HEK293T (cell line): Measurements from ENCODE around the gene CHST12.

Experiments used
- CTCF ChIA-PET: fragments of 350-600 bp; formaldehyde crosslinking; extraction: SDS; loops from one replicate; lab custom pipeline; 2021; ENCODE audit warnings: antibody characterized with exemption, inconsistent platforms; lab: Yijun Ruan, JAX
- POLR2A ChIA-PET: fragments of 350-600 bp; formaldehyde crosslinking; extraction: SDS; loops from one replicate; lab custom pipeline; 2020; ENCODE audit warnings: antibody characterized with exemption, inconsistent platforms; lab: Yijun Ruan, JAX
- DNase-seq: peaks from one replicate; pipeline ENCODE4 v3.0.0; 2012; ENCODE audit warnings: mixed read lengths; ENCODE audit errors: extremely low spot score
- ARNT ChIP-seq: fragments of 450-650 bp; IDR thresholded peaks from 2 replicates; pipeline ENCODE4 v1.6.1; 2017; ENCODE audit warnings: mild to moderate bottlenecking
- BHLHE40 ChIP-seq: fragments of 450-650 bp; IDR thresholded peaks from 2 replicates; pipeline ENCODE4 v1.6.1; 2016; ENCODE audit warnings: mild to moderate bottlenecking, moderate library complexity, borderline replicate concordance
- CTBP1 ChIP-seq: fragments of 450-650 bp; IDR thresholded peaks from 2 replicates; pipeline ENCODE4 v1.6.1; 2016; ENCODE audit warnings: borderline replicate concordance
- ELF4 ChIP-seq: fragments of 450-650 bp; IDR thresholded peaks from 2 replicates; pipeline ENCODE4 v1.6.1; 2017; ENCODE audit warnings: antibody characterized with exemption
- FOXA1 ChIP-seq: fragments of 450-650 bp; IDR thresholded peaks from 2 replicates; pipeline ENCODE4 v1.6.1; 2016; ENCODE audit warnings: mild to moderate bottlenecking
- FOXK2 ChIP-seq: fragments of 450-650 bp; IDR thresholded peaks from 2 replicates; pipeline ENCODE4 v1.6.1; 2016; ENCODE audit warnings: mild to moderate bottlenecking
- FOXM1 ChIP-seq: fragments of 450-650 bp; IDR thresholded peaks from 2 replicates; pipeline ENCODE4 v1.6.1; 2017; ENCODE audit warnings: mild to moderate bottlenecking, borderline replicate concordance
- HDGF ChIP-seq: fragments of 450-650 bp; IDR thresholded peaks from 2 replicates; pipeline ENCODE4 v1.6.1; 2017; ENCODE audit warnings: antibody characterized with exemption, borderline replicate concordance
- L3MBTL2 ChIP-seq: fragments of 450-650 bp; conservative IDR thresholded peaks from 2 replicates; pipeline ENCODE4 v1.6.1; 2016; ENCODE audit warnings: mild to moderate bottlenecking
- LEF1 ChIP-seq: fragments of 450-650 bp; IDR thresholded peaks from 2 replicates; pipeline ENCODE4 v1.6.1; 2017; ENCODE audit warnings: mild to moderate bottlenecking, borderline replicate concordance
- NFRKB ChIP-seq: fragments of 450-650 bp; IDR thresholded peaks from 2 replicates; pipeline ENCODE4 v1.6.1; 2016; ENCODE audit warnings: mild to moderate bottlenecking, moderate library complexity
- SP1 ChIP-seq: fragments of 450-650 bp; IDR thresholded peaks from 2 replicates; pipeline ENCODE4 v1.6.1; 2017
- SUZ12 ChIP-seq: fragments of 450-650 bp; IDR thresholded peaks from 2 replicates; pipeline ENCODE4 v1.6.1; 2016; ENCODE audit warnings: mild to moderate bottlenecking
- TARDBP ChIP-seq: fragments of 450-650 bp; IDR thresholded peaks from 2 replicates; pipeline ENCODE4 v1.6.1; 2016
- ZNF384 ChIP-seq: fragments of 450-650 bp; IDR thresholded peaks from 2 replicates; pipeline ENCODE4 v1.6.1; 2016
- TF ChIP-seq, protein P1 (sequence below): fragments of 450-650 bp; IDR thresholded peaks from 2 replicates; pipeline ENCODE4 v1.6.1; 2016

CHST12 gene

DNA sequence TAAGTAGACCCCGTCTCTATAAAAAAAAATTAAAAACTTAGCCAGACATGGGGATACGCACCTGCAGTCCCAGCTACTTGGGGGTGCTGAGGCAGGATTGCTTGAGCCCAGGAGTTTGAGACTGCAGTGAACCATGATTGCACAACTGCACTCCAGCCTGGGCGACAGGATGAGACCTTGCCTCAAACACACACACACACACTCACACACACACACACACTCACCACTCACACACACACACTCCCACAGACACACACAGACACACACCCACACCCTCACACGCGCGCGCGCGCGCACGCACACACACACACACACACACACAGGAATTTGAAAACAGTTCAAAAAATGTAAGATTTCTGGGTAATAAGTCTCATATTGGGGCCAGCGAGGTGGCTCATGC is 81.5 kb downstream of the CHST12 start:
- ChIA-PET CTCF (interaction anchor here (0.7 kb wide), 2 partner anchors 16 to 33 kb away, joined by 3 read pairs; no protein-coding TSS in a partner anchor), POLR2A (no interaction called here)
- no peak for TF ChIP-seq BHLHE40
- TF ChIP-seq ARNT: no peak
- no peak for TF ChIP-seq TARDBP
- no peak for TF ChIP-seq CTBP1
- TF ChIP-seq L3MBTL2: no peak
- DNase-seq: no peak

DNA sequence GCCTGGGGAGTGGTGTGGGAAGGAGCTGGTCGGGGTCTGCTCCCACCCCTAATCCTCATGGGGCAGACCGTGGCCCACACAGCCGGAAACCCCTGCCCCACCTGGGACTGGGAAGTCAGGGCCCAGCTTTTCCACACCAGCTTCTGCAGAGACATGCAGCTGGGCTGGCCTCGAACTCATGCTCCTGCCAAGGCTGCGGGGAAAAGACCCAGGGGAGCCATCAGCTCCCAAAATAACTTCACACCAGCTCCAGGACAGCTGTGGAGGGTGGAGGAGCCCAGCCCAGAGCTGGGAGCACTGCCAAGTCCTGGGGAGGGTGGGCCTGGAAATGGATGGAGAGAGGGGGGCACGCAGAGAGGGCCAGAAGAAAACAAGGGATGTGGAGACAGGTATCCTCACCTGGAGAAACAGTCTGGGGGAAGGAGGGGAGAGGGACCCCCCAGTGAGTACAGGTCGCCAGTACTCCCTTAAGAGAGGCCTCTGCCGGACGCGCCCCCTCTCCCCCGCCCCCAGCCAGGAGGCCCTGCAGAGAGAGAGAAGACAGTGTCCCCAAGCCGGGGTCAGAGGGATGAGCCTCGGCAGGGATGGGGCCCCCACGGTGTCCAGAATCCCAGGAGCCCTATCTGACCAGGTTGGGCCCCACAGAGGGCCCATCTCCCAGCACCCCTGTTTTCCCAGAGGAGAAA is 84.3 kb downstream of the CHST12 start:
- CTCF ChIA-PET: no interaction called here
- DNase-seq: no peak

DNA sequence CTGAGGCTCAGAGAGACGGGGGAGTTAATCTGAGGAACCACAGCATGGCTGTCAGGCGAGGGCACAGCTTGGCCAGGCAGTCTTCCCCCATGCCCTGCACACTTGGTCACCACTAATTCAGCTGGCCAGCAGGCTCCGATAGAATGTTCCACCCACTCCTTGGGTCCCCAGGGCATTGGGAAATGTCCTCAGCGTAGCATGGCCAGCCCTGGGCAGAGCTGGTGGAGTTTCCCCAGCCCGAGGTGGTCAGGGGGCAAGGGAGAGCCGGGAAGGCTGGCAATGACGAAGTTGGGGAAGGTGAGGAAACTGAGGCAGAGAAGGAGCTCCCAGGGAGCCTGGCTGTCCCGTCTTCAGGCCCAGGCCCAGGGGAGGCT is 84.8 kb downstream of the CHST12 start:
- POLR2A ChIA-PET: no interaction called here
- CTCF ChIA-PET: no interaction called here

More for the DNA sequence above, 84.3 kb downstream of the CHST12 start:
- TF ChIP-seq FOXM1 (no peak), FOXK2 (no peak), HDGF (no peak), NFRKB (no peak)
- TF ChIP-seq, protein P1, sequence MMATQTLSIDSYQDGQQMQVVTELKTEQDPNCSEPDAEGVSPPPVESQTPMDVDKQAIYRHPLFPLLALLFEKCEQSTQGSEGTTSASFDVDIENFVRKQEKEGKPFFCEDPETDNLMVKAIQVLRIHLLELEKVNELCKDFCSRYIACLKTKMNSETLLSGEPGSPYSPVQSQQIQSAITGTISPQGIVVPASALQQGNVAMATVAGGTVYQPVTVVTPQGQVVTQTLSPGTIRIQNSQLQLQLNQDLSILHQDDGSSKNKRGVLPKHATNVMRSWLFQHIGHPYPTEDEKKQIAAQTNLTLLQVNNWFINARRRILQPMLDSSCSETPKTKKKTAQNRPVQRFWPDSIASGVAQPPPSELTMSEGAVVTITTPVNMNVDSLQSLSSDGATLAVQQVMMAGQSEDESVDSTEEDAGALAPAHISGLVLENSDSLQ: no peak
- POLR2A ChIA-PET: no interaction called here

DNA sequence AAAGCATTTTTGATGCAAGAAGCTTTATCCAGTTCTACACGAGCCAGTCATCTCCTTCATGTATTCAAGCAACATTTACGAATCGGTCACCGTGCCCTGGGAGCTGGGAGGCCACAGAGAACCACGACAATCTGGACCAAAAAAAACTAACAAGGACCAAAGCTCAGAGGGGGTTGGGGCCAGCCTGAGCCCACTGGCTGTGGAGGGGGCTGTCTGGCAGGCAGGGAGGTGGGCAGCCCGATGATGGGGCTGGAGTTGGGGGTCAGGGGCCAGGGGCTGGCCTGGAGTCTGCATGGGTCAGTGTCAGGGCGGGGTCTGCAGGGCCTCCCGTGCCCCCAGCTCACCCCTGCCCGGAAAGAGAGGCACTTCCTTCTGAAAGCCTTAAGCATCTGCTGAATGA is 85.3 kb downstream of the CHST12 start:
- ChIA-PET CTCF (interaction anchor here (1.2 kb wide), 1 partner anchor 20 kb away, joined by 3 read pairs; no protein-coding TSS in a partner anchor), POLR2A (no interaction called here)
- no peak for DNase-seq
- no peak for TF ChIP-seq HDGF
- no peak for TF ChIP-seq TARDBP
- TF ChIP-seq LEF1: no peak
- TF ChIP-seq NFRKB: no peak
- TF ChIP-seq ZNF384: no peak
- TF ChIP-seq, protein P1: no peak
- no peak for TF ChIP-seq SUZ12
- TF ChIP-seq FOXM1: no peak
- TF ChIP-seq FOXK2: no peak
- TF ChIP-seq SP1: no peak
- TF ChIP-seq ELF4: no peak
- TF ChIP-seq FOXA1: no peak
- TF ChIP-seq ARNT: no peak
- TF ChIP-seq L3MBTL2: no peak
- TF ChIP-seq BHLHE40: no peak
- no peak for TF ChIP-seq CTBP1

More for the DNA sequence above, 84.8 kb downstream of the CHST12 start:
- no peak for DNase-seq
- TF ChIP-seq NFRKB: no peak
- TF ChIP-seq FOXK2: no peak
- no peak for TF ChIP-seq ARNT
- no peak for TF ChIP-seq SP1
- no peak for TF ChIP-seq HDGF

DNA sequence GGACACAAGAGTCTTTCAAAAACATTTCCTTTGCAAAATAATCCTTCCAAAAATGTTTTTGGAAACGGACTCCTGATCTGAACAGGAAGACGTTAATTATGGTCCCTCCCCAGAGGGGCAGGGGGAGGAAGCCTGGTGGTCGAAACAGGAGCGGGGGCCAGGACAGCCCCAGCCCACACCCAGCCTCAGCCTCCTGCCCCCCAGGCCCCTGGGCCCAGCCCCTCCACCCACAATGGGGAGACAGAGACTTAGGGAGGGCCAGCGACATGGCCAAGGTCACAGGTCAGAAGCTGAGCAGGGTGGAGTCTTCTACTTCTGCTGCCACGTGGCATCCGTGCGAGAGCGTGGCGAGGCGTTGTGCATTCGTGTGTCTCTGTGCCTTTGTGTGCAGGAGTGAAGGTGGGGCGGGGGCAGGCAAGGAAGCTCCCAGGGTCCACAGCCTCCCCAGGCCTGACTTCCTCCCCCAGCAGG is 86.8 kb downstream of the CHST12 start:
- ChIA-PET POLR2A (no interaction called here), CTCF (no interaction called here)
- DNase-seq: no peak
- TF ChIP-seq NFRKB: no peak
- TF ChIP-seq HDGF: no peak
- TF ChIP-seq ELF4: no peak
- no peak for TF ChIP-seq FOXM1
- no peak for TF ChIP-seq SUZ12
- TF ChIP-seq FOXK2: no peak

DNA sequence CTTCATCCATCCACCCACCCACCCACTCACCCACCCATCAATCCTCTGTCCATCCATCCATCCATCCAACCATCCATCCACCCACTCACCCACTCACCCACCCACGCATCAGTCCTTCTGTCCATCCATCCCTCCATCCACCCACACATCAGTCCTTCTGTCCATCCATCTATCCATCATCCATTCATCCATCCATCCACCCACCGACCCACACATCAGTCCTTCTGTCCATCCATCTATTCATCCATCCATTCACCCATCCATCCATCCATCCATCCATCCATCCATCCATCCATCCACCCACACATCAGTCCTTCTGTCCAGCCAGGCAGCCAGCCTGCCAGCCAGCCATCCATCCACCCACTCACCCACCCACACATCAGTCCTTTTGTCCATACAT is 88.6 kb downstream of the CHST12 start:
- ChIA-PET CTCF (no interaction called here), POLR2A (no interaction called here)
- no peak for DNase-seq
- TF ChIP-seq LEF1: no peak
- no peak for TF ChIP-seq SP1
- TF ChIP-seq, protein P1: no peak
